ENCODE data around the gene FRRS1.

FRRS1 gene

DNA sequence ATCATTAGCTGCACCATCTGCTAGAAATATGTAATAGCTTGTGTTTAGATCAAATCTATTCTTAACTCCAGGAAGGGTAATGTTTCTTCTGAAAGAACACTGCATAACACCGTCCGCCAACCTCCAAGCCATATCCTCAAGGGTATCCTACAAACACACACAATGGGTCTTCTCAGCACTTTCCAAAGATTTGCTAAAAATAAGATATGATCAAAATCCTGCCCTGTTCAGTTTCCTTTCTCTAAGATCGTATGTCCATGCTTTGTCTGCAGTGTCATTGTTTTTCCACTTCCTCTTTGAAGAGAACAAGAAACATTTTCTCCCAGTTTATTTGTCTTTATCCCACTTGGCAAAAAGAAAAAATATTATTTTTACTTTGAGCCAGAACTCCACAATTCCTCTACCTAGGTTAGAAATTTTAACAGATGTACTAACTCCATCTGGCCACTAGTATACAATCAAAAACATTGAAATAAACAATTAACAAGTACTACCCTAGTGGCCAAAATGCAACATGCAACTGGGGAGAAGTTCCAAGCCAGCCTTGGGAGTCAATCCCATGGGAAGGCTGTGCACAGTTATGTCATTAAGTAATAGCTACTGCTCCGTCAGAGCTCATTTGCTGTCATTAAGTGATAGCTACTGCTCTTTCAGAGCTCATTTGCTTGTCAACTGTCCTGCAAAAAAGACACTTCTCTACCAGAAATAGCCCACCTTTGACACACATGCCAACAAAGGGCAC lies 37.8 kb downstream of the FRRS1 start:
- no peak for DNase-seq

DNA sequence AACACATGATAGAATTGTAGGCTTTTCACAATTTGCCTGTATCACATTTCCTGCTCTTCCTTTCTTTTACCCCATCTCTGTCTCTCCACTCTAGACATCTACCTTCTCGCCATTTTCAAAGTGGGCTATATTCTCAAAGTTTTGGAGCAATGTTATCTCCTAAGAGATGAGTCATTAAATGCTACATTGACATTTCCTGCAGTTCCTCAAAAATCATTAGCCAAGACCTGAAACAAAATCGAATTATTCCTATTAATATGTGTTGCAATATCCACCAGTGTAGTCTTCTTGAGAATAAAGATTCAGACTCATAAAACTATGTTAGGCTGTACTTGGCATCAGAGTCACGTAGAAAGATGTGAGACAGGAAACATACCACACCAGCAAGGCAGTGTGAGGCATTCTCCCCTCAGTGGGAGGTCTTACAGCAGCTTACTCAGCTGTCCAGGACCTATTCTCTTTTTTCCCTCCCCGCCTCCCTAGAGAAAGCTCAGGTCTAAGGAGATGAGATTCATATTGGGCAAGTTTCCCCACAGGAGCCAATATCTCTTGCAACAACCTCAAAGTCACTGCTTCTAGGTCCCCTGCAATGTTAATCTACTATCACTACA lies 38.8 kb downstream of the FRRS1 start:
- DNase-seq: no peak

DNA sequence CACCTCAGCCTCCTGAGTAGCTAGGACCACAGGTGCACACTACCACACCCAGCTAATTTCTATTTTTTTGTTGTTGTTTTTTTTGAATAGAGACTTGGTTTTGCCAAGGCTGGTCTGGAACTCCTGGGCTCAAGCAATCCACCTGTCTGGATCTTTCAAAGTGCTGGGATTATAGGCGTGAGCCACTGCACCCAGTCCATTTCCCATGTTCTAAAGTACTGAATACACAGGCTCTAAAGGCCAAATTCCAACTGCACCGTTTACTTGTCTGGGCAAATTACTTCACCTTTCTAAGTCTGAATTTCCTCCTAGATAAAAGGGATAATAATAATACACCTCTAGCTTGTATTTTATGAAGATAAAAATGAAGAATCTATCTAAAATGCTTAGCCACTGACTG lies 39.6 kb downstream of the FRRS1 start:
- no peak for DNase-seq

DNA sequence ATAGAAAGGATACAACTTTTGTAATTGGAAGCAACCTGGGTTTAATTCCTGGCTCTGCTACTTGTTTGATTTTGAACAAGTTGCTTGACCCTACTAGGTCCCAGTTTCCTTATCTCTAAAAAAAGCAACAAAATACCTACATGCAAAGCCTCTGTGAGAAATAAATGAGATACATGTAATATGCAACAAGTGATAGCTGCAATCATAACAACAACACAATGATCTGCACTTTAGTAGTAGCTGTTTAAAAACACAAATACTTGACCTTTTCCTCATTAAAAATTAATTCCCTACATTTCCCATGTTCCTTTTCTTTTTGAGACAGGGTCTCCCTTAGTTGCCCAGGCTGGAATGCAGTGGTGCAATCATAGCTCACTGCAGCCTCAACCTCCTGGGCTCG lies 40.0 kb downstream of the FRRS1 start:
- DNase-seq: no peak

DNA sequence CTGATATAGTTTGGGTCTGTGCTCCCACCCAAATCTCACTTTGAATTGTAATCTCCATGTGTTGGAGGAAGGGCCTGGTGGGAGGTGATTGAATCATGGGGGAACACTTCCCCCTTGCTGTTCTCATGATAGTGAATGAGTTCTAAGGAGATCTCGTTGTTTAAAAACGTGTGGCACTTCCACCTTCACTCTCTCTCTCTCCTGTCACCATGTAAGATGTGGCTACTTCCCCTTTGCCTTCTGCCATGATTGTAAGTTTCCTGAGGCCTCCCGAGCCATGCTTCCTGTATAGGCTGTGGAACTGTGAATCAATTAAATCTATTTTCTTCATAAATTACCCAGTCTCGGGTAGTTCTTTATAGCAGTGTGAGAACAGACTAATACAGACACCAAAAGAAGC lies 40.4 kb downstream of the FRRS1 start:
- DNase-seq: no peak

DNA sequence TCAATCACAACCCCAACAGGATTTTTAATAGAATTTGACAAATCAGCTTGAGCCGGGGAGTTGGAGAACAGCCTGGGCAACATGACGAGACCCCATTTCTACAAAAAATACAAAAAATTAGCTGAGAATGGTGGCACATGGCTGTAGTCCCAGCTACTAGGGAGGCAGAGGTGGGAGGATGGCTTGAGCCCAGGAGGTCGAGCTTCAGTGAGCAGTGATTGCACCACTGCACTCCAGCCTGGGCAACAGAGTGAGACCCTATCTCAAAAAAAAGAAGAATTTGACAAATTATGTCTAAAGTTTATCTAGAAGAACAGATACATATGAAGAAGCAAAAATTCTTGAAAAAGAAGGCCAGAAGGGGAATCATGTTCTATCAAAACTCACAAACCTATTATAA lies 43.2 kb downstream of the FRRS1 start:
- DNase-seq: no peak

DNA sequence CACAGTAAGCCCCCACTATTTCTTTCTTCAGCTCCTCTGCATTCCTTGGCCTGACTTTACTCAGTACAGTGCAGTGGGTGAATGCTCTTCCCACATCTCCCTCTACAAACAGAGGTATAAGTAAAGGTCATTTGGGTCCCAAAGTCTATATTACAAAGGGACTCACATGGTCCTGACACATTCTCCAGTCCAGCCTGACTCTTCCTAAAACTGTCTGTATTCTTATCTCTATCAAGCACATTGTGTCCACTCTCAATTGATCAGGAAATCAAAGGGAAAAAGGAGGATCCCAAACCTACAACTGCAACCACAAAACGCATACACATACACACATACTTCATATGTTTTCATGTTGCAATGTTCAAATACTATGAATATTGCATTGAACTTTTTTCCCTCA lies 49.4 kb downstream of the FRRS1 start:
- DNase-seq: no peak

DNA sequence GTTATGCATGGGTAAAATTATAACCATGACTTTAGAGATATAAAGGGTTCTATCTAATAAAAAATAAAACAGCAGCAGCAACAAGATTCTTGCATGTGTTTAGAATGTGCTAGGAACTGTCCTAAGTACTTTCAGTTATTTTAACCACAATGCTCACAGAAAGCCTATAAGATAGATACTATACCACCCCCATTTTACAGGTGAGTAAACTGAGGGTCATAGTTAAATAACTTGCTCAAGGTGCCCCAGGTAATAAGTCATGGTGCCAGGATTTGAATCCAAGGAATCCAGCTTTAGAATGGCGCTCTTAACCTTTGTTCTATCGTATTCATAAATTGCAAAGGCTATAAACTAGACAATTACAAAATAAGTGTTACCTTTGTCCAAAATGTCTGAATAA lies 53.4 kb downstream of the FRRS1 start:
- DNase-seq: no peak

DNA sequence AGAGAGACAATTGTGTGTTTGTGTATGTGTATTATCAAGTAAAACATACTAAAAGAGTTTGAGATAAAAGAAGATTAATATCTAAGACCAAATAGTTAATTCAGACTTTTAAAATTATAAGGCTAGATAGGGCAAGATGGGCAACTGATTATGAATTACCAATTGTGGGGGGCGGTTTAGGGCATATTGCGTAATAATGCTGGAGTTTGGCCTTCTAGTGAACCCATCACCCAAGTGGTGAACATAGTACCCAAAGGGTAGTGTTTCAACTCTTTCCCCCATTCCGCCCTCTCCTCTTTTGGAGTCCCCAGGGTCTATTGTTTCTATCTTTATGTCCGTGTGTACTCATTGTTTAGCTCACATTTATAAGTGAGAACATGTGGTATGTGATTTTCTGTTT lies 55.4 kb downstream of the FRRS1 start:
- DNase-seq: no peak

DNA sequence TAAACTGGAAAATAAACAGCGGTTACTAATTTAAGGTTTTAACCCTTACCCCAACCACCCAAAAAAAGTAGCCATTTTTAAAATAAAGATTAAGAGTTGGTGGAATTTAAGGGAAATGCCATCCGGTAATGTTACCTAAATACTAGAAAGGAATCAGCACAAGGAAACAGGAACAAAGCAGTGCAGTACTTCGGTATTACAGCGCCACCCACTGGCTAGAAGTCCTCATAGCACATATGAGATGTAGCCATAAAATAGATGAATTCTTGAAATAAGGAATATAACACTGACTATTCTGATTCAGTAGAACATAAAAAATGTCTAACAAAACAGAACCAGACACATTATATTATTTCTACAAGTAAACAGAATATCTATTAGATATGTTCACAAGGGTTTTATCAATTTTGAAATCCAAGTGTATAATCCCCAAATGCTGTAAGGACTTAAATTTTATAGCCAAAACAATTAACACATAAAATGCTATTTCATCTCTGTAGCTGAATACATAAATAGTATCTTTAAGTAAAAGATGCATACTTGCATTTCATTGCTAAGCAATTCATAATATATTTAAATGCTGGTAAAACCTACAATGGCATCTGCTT lies 58.8 kb downstream of the FRRS1 start:
- DNase-seq: peak; percentile 29

DNA sequence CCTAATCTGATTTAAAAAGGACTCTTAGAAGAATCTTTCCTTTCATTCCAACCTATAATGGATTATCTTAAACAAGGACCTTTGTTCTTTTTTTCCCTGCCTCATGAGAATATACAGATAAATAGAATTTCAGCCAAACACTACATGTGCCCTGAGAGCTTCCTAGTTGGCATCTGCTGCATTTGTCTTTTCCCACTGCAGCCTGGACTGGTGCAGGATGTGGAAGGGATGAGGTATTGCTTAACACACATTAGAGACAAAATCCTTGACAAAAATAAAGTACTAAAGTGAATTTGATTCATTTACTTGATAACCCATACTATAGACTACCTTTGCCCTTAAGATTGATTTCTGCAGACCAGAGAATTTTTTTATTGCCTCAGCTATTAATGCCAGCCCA lies 61.0 kb downstream of the FRRS1 start:
- DNase-seq: no peak

DNA sequence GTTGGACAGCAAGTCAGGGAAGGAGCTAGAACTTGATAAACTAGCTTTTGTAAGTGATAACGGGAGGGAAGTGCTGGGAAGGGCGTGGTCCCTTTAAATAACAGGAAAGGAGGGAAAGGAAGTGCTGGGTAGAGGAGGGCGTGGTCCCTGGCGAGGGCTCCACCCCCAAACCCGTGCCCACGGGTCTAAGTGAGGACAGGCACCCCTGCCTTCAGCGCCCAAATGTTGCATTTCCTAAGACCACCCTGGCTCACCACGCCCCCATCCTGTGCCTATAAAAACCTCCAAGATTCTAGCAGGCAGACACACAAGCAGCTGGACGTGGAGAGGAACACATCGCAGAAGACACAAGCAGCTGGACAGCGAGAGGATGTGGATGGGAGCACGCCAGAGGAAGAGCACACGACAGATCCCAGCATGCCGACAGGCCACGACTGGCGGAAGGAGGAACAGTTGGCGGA lies 62.0 kb downstream of the FRRS1 start:
- no peak for DNase-seq

DNA sequence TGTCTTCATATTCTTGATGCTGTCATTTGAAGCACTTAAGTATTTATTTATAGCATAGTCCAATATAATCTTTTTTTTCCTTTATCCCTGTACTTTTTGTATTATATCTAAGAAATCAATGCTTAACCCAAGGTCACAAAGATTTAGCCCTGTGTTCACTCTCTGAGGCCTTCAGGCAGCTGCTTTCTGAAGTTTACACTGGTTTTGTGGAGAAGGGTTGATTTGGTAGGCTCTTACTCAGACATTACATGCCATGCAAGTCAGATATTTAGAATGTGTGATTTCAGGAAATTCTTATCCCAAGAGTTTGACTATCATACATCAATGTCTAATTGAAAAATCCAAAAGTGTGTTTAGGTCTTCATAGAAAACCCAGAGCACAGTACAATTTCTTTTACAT lies 64.2 kb downstream of the FRRS1 start:
- no peak for DNase-seq

DNA sequence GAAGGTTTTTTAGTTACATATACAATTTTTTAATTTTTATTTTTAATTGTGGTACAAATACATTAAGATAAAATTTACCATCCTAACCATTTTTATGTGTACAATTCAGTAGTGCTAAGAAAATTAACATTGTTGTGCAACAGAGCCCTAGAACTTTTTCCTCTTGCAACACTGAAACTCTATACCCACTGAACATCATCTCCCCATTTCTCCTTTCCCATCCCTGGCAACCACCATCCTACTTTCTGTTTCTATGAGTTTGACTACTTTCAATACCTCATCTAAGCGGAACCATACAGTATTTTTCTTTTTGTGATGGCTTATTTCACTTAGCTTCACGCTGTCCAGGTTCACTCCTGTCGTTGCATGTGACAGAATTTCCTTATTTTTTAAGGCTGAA lies 66.4 kb downstream of the FRRS1 start:
- no peak for DNase-seq

DNA sequence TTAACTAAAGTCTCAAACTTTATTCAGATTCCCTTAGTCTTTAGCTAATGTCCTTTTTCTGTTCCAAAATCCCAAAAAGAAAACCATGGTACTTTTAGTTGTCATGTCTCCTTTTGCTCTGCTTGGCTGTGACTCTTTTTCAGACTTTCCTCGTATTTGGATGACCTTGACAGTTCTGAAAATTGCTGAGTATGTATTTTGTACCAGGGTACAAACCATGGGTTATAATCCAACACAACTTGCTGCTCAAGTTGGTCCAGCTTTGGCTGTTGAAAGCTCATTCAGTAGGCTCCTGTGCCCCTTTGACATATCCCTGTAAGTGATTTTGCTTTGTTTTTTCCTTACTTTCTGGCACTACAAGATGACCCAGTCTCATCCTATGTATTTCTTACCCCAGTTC lies 68.9 kb downstream of the FRRS1 start:
- no peak for DNase-seq

DNA sequence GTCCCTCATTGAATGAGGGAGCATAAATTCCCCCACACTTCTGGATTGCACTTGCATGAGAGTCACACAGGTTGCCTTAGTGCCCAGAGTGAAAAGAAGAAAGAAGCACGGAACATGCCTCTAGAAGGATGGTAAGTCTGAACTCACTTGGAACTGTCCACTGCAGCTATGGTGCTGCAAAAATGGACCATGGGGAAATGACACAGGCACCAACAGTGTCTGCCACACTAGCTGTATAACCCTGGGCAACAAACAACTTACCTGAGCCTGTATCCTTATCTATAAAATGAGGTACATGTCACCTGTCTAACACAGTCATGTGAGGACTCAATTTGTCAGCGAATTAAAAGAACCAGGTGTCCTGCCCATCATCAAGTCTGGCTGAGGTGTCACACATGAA lies 69.8 kb downstream of the FRRS1 start:
- DNase-seq: no peak

DNA sequence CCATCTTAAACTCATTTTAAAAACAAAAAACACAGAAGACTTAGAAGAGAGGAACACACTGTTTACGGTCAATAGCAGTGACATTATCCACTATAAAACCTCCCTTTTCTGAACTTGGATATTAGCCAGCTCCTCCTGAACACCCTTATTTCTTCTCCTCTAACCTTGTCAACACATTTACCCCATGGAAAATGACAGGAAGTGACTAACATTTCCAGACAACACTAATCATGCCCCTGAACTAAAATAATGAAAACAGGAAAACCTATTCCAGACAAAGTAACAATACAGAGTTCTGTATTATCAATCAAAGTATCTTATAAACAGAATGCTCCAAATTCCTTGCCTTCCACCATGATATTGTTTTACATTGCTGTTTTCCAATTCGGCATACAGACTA lies 75.3 kb downstream of the FRRS1 start:
- DNase-seq: no peak

DNA sequence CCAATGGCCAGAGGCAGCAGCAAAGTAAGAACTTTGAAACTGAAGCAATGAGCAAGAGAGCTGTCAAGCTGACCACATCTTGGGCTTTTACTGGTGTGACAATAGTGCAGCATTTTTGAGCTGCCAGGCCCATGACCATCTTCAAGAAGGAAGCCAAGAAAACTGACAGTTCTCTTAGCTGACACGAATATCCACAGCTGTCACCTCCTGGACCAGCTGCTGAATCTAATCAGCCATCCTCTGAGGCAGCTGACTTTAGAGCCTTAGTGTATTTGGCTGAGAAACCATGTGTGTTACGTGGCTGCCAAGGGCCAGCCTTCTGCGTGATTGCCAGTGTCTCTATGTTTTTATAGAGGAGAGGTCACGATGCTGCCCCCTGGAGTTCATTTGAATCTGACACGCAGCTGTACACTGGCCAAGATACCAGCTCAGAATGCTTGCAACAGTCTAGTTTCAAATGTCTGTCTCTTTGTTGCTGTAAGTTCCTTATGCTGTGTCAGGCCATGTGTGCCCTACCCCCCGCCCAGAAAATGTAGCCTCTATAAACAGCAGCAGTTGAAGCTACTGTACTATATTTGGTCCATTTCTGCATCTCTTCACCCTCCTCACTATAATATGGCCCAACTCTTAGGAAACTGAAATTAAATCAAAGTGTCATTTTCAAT lies 80.8 kb downstream of the FRRS1 start:
- DNase-seq: no peak

DNA sequence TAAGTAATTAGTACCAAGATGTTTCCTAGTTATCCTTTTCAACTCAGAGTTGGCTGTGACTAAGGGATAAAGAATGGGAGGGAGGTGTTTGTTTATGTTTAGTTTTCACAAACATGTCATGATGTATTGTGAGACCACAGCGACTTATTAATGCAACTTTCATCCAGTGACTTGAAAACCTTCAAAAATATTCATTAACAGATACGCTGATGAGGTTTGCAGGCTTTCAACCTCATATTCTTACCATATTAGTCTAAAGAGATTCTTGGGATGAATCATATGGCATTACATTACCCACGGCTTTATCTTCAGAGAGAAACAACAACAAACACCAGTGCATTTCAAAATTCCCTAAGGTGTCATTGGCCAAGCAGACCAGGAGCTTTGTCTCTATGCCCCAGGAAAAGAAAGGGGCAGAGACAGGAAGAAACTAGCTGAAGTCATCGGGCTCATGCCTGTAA lies 84.1 kb downstream of the FRRS1 start:
- DNase-seq: no peak

DNA sequence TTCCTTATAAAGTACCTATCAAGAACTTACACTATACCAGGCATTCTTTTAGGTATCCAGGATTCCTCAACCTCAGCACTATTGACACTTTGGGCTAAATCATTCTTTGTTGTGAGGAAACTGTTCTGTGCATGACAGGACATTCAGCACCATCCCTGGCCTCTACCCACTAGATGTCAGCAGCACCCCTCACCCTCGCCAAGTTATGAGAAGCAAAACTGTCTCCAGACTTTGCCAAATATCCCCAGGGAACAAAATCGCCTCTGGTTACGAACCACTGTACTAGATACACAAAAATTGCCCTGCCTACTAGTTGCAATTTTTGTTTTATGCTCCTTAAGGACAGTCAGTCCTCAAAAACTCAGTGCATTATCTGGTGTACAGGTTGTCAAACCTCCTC lies 84.9 kb downstream of the FRRS1 start:
- DNase-seq: no peak

DNA sequence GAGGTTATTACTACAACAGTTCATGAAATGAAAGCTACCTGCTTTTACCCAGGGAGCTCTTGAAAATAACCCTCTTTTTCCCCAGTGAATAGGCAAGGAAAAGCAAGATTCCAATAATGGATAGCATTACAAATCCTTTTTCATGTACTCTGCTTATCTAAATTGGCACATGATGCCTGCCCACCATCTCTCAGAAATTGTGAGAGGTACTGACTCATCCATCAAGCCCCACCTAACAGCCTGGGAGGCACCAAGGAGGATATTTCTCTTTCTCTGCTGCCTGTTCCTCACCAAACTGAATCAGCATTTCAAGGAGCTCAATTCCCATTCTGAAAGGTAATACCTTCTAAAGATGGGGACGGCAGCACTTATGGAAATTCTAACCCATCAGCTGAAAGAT lies 86.2 kb downstream of the FRRS1 start:
- no peak for DNase-seq

DNA sequence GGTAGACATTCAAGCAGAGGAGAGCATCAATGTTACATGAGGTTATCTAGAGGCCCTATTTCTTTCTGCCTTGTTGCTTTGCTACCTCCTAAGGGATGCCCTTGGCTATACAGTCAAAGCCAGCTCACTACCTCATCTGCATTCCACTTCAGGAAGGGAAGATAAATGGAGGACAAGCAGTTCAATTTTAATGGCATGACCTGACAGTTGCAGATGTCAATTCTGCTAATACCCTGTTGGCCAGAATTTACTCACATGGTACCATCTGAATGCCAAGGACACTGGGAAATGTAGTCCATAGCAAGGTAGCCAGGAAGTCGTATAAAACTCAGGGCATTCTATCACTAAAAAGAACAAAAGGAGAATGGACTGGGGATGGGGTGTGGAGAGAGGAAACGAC lies 89.0 kb downstream of the FRRS1 start:
- no peak for DNase-seq

DNA sequence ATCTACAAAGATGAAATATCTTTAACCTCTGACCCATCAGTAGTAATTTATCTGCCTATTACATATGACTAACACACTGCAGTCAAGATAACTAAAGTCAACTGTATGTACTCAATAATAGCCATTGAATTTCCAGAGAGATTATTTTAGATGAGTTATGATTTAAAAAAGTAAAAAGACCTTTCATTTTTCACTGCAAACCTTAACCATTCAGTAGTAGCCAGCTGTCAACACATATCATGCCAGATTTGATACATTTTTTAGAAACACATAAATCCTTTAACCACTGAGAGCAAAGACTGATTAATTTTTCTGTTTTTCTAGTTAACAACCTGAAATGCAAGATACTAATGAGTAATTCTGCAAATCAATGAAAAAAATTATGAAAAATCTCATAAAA lies 89.6 kb downstream of the FRRS1 start:
- no peak for DNase-seq

DNA sequence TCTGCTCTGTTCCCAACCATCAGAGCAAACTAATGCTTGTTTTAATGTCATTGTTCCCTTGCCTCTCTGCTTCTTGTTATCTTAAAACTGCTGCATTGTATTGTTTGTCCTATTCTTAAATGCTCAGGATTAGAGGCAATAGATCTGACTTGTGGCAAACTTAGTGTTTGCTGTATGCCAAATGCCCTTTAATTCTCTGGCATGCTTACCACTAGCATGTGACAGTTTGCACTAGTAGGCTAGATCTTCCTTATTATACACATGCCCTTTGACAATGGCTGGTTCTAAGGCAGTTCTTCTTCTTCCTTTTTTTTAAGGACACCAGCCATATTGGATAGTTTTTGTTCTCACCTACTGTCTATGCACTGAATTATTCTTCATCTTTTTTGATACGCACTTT lies 90.4 kb downstream of the FRRS1 start:
- no peak for DNase-seq

All from DMS79 (cell line).